Posterior vena cava (tissue), 2 donors: ENCODE data around the gene HYAL2. TPM values are rescaled to one million over a fixed set of nuclear protein-coding genes. Genes with fewer than 3 reads are reported as not detected.
"Not testable (repeated sequence)": the region's sequence is repeated elsewhere in the genome, so short reads cannot be mapped to it uniquely, and the experiment has no call there.

Experiments
- DNase-seq: peaks from one replicate; pipeline ENCODE4 v3.0.0-alpha.2; 2020; ENCODE audit warnings: low spot score
- intact Hi-C, 2 donors: fragments of 100-400 bp; cut with DNase I; formaldehyde crosslinking; loops; one replicate each; pipeline versions ENCODE4 v1.14.1 to v1.14.2; 2022 to 2023
- total RNA-seq, 2 donors: library from RNA; stranded (reverse); fragmentation: NEBNext Ultra II Directional; extraction: Animal tissue kit (Norgen Biotek cat#: 25700); gene quantifications; one replicate each; pipeline ENCODE4 v1.2.1, GENCODE V29; 2021
- donor health status: DM: yes; HTN: yes; CAD: no.
- donor health status: DM: yes; HTN: yes; CAD: no.

The HYAL2 gene
- total RNA-seq, 2 donors from 2014 or later, result 95.2 to 130 TPM

- DNase-seq, result no peak
- intact Hi-C loops, result no loop called here
Observed at GRCh38 chr3:50297896-50298725, 24.4 kb downstream of the HYAL2 start.

- intact Hi-C loops, result no loop called here
- DNase-seq, result no peak
Observed at GRCh38 chr3:50297384-50297775, 25.2 kb downstream of the HYAL2 start.

- no peak for DNase-seq
Observed at GRCh38 chr3:50296721-50297383, 25.7 kb downstream of the HYAL2 start.

GRCh38 chr3:50295553-50296431 lies 26.8 kb downstream of the HYAL2 start:
- intact Hi-C loops, result no loop called here
- no peak for DNase-seq

More at GRCh38 chr3:50296721-50297383, 25.7 kb downstream of the HYAL2 start:
- intact Hi-C loops, result no loop called here

- no peak for DNase-seq
Observed at GRCh38 chr3:50294492-50295403, 27.8 kb downstream of the HYAL2 start.

GRCh38 chr3:50294089-50294488 lies 28.5 kb downstream of the HYAL2 start:
- intact Hi-C loops, result no loop called here
- no peak for DNase-seq

More at GRCh38 chr3:50294492-50295403, 27.8 kb downstream of the HYAL2 start:
- intact Hi-C loops, result no loop called here

- DNase-seq, result no peak
- intact Hi-C loops, result no loop called here
Observed at GRCh38 chr3:50293079-50293801, 29.3 kb downstream of the HYAL2 start.

GRCh38 chr3:50292159-50293078 lies 30.1 kb downstream of the HYAL2 start, which contains the start of gene IFRD2:
IFRD2 (minus strand) TSS chr3:50292429; CDS start chr3:50292274, 155 bp downstream.
- DNase-seq, result peak; percentile 100
- intact Hi-C loops, result no loop called here

- DNase-seq, result no peak
- intact Hi-C loops, result no loop called here
Observed at GRCh38 chr3:50290161-50290641, 32.3 kb downstream of the HYAL2 start.

- no peak for DNase-seq
- intact Hi-C loops, result no loop called here
Observed at GRCh38 chr3:50289130-50289529, 33.4 kb downstream of the HYAL2 start.

- DNase-seq, result no peak
- intact Hi-C loops, result no loop called here
Observed at GRCh38 chr3:50288387-50289007, 34.0 kb downstream of the HYAL2 start.

GRCh38 chr3:50287262-50287661 lies 35.3 kb downstream of the HYAL2 start:
- intact Hi-C loops, result no loop called here
- DNase-seq, result no peak

GRCh38 chr3:50286322-50287227 lies 36.0 kb downstream of the HYAL2 start:
- DNase-seq, result no peak
- intact Hi-C loops, result no loop called here

- DNase-seq, intact Hi-C loops: not testable (repeated sequence)
Observed at GRCh38 chr3:50284121-50284520, 38.4 kb downstream of the HYAL2 start.
